HG03342 (cell line): ENCODE measurements around the gene CREG2.

Experiments
- ATAC-seq: cut with Tn5 transposase; IDR thresholded peaks from one replicate; pipeline ENCODE4 v1.9.1; 2021; ENCODE audit warnings: mild to moderate bottlenecking, moderate library complexity; ENCODE audit not compliant: unreplicated experiment

The CREG2 gene, protein sequence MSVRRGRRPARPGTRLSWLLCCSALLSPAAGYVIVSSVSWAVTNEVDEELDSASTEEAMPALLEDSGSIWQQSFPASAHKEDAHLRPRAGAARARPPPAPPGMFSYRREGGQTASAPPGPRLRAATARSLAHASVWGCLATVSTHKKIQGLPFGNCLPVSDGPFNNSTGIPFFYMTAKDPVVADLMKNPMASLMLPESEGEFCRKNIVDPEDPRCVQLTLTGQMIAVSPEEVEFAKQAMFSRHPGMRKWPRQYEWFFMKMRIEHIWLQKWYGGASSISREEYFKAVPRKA

DNA sequence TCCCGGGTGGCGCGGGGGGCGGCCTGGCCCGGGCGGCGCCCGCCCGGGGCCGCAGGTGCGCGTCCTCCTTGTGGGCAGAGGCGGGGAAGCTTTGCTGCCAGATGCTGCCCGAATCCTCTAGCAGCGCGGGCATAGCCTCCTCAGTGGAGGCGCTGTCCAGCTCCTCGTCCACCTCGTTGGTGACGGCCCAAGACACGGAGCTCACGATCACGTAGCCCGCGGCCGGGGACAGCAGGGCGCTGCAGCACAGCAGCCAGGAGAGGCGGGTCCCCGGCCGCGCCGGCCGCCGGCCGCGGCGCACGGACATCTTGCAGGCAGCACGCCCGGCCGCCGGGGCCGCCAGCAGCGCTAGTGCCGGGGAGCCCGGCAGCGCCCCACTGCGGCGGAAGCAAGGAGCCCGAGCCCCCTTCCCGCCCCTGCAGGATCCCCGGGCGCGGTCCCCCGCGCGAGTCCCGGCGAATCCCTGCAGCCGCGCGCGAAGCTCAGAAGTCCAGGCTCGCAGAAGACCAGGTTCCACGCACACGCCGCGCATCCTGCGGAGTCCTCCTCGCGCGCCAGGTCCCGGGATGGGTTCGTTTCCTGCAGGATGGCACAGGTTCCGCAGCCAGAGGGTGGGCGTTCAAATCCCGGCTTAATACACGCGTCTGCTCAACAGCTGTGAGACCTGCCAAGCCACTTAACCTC, at the start of gene CREG2:
CREG2 (minus strand) TSS at position 353 of the 684 bp plus-strand sequence; CDS start at position 307, 46 bp downstream.
- ATAC-seq, result no peak

GRCh38 chr2:101435001-101435862, 47.9 kb upstream of the CREG2 start:
- ATAC-seq, result no peak

DNA sequence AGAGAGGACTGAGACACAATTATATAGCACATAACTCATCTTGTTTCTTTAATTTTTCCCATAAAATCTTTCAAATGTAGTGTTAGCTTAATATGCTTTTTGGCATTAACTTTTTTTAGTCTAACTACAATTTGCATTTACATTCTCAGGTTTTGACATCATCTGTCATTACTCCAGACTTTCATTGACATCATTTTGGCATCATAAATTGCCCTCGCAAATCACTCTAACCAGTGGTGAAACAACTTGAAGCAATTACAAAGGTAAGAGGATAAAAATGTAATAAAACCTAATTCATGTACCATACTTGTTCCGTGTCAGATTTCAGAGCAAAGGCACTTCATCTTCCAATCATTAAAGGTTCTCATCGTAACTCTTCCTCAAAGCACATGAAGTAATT, 46.2 kb upstream of the CREG2 start:
- no peak for ATAC-seq

DNA sequence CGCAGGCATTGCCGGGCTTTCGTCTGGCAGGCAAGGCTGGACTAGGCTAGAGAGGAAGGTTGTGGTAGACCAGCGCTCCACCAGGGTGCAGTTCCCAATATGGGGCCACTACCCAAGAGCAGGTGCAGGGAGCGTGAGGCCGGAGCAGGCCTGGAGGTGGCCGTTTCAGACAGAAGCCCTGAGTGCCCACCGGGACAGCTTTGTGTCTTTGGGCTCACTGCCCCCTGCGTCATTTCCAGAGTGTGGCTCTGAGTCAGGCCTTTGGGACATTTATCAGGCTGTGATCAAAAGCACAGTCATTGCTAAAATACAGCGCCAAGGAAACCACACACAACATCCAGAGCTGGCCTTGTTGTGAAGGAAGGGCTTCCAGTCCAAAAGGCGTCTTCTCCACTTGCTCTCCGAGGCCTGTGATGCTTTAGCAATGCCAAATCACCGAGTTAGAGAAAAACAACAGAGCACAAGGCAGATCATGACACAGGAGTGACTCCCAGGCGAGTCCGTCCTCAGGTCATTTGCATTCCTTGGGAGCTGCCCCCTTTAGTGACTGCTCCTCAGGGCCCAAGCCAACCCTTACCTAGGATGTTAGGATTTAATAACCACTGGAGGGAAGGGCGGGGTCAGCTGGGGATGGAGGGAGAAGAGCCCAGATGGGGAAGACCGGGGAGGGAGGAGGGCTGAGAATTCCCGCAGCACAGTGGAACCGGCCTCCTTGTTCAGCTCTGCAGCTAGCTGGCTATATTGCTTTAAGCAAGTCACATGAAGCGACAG, 45.3 kb upstream of the CREG2 start:
- ATAC-seq, result no peak

DNA sequence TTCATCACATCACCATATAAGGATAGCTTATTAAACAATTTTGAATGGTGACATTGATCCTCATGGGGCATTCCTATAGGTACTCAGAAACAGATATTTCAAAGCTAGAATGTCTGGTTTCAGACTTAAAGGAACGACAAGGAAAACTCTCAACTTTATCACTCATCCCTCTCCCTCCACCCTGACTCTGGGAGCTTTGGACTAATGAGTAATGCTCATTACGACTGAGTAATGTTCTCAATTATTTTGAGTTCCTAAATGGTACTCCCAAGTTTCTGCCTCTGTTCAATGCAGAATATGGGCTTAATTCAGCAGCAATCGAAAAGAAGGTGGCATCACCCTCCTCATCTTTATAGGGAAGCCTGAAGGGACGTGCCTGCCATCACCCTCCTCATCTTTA, 44.2 kb upstream of the CREG2 start:
- no peak for ATAC-seq

DNA sequence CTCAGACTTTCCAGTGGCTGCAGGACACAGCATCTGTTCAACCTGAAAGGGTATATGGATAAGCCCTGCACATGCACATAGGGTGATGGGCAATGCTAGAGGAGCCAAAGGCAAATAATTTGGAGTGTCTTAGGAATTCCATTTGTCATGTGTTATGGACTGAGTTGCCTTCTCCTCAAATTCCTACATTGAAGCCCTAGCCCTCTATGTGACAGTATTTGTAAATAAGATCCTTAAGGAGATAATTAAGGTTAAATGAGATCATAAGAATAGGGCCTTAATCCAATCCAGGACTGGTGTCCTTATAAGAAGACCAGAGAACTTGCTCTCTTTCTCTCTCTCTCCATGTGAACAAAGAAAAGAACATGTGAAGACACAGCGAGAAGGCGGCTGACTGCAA, 42.9 kb upstream of the CREG2 start:
- ATAC-seq, result no peak

DNA sequence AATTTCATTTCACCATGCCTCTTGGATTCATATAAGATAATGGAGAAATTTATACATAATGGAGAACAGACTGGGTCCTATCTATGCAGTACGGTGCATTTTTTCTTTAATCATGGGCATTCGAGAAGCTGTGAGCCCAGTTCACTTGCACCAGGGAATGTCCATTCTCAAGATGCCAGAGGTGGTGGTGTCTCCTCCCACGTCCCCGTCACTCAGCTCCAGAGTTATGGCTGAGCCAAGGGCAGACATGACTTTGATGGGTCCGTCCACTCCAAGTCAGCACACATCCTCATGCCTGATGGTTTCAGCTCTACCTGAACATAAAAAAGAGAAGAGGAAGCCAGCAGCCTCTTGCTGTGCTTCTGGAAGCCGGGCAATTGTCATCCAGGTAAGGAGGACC, 42.1 kb upstream of the CREG2 start:
- ATAC-seq, result no peak

- ATAC-seq, result no peak
Measured at GRCh38 chr2:101428422-101429176, 41.3 kb upstream of the CREG2 start.

GRCh38 chr2:101427743-101428142, 40.4 kb upstream of the CREG2 start:
- no peak for ATAC-seq

- no peak for ATAC-seq
Measured at GRCh38 chr2:101427240-101427639, 39.9 kb upstream of the CREG2 start.

DNA sequence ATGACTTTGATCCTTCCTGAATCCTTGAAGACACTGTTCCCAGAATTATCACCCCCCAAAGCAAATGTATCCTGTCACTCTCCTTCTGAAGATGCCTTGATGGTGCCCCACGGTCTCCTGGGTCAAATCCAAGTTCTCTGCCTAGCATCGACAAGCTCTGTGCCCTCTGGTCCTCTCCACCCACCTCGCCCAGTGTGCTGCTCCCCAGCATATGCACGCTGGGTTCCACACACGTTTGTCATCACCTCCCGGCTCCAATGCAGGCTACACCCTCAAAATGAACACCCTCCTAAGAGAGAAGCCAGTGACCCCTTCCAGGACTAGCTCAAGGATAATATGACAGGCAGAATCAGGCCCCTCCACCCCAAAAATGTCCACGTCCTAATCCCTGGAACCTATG, 39.5 kb upstream of the CREG2 start:
- ATAC-seq, result no peak

DNA sequence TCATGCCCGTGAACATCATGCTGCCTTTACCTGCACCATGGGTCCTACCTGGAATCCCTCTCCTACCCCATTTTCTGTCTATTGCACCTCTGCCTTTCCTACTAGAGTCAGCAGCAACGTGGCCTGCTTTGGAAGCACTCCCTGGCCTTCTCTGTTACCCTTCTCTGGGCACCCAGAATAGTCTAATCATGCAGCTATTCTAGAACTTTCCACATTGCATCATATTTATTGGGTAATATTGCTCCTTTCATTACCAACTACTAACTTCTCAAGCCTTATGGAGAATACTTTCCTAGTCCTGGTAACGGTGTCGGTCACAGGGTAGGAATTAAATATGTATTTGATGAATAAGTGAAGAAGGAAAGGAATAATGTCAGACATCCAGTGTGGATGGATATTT, 33.3 kb upstream of the CREG2 start:
- ATAC-seq, result no peak

DNA sequence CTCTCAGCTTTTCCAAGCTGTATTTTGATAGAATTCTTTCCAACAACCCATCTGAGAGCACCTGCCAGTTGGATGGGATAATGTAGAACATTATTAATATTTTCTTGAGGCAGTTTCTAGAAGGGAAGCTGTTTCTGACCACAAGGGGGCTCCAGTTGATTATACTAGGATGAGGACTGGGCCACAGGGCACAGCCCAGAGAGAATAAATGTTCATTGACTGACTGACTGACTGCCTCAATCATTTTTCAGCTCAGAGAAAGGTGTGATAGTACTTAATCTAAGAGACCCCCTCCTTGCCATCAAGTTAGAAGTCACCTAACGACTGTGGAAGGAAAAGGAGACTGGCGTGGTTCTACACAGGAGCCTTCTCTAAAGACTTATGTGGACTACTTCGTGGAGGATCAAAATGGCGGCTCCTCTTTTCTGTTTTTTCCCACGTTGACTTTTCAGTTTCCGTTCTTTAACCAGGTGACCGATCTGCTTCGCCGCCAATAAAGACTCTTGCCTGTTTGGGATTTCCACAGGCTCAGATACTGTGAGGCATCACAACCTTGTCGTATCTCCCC, 31.9 kb upstream of the CREG2 start:
- no peak for ATAC-seq

DNA sequence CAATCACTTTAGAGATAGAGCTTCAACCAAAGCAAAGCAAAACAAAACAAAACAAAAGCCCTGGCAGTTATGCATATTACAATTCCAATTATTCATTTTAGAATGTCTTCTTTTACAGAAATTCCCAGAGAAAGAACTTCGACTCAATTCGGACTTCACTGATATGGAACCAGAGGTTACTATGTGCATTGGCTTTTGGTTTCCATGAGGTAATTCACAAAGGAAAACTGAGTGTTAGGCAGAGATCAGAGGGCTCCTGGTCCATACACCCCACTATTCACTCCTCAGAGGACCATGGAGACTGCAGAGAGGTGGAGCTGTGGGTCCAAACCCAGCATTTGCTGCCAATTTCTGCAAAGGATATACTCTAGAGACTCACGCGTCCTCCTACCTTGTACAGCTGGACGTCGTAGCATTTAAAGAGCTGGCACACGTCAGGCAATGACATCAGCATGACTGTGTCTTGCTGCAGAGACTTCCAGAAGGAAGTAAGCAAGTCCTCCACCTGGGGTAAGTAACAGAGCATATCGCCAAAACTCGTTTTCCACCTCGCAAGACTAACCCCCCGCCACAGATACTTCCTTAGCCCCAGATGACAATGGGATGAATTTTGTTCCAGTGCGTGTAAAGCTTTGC, 31.3 kb upstream of the CREG2 start:
- no peak for ATAC-seq

DNA sequence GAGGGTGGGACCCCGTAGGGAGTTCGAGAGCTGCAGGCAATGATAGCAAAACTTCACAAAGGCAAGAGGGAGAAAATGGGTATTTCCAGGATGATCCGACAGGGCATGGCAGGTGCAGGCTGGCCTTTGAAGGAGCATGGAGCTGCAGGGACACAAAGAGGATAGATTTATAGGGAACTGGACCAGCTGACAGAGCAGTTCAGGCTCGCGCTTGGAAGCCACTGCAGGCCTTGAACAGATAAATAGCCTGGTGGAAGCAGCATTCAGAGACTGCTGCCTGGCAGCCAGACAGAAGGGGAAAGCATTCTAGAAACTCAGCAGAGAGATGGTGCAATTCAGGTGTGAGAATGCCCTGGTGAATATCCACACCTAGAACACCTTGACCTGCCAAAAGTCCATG, 29.3 kb upstream of the CREG2 start:
- no peak for ATAC-seq

GRCh38 chr2:101415884-101416283, 28.6 kb upstream of the CREG2 start:
- no peak for ATAC-seq

DNA sequence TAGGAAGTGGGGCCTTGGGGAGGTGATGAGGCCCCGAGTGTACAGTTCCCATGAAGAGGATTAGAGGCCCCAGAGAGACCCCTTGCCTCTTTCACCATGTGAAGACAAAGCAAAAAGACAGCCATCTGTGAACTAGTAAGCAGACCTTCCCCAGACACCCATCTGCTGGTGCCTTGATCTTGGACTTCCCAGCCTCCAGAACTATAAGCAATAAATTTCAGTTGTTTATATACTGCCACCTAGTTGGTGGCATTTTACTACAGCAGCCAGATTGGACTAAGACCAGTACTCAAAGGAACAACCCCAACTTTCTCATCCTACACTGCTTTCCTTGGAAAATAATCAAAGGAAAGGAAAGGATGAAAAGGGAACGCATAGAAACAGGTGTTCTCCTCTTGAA, 27.9 kb upstream of the CREG2 start:
- no peak for ATAC-seq

GRCh38 chr2:101412092-101412694, 24.9 kb upstream of the CREG2 start:
- ATAC-seq, result no peak

DNA sequence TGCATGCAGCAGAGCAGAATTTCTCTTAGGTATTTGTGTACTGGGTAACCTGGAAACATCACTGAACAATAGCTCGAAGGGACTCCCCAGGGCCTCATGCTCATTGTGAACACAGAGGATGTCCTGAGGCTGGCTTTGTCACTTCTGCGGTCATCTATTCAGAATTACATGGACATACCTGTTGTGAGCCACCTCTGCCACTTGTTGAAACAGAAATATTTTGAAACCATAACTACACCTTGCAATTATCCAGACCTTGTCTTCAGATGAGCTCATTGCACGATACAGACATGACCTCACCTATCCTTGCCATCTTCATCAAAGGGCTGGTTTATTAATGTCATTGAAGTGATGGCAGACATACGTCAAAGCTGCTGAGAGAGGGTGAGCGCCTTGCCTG, 23.4 kb upstream of the CREG2 start:
- no peak for ATAC-seq
